ENCODE results near the gene TWSG1. TPM values are rescaled to one million over a fixed set of nuclear protein-coding genes. Genes with fewer than 3 reads are reported as not detected.

TWSG1 gene
- total and polyA plus RNA-seq, 2 of the 13 experiments (the other 11 are each of a cell fraction or from before 2014, with no cell fraction given): 6.6 to 9.4 TPM

- TF ChIP-seq ZNF644 (CRISPR knock-in tag; IDR thresholded peaks at IDR 0.05; ENCODE audit: low read depth): peak; percentile 75; the same call in 1 of the 2 replicates
- no peak for TF ChIP-seq ZNF839 (CRISPR knock-in tag; IDR thresholded peaks at IDR 0.05; ENCODE audit: borderline replicate concordance)
- TF ChIP-seq MYNN (CRISPR knock-in tag; IDR thresholded peaks at IDR 0.05; ENCODE audit: low read depth): no peak
- peak; percentile 69; the same call in 1 of the 2 replicates for TF ChIP-seq ZMYM2 (CRISPR knock-in tag; IDR thresholded peaks at IDR 0.05)
- no peak for TF ChIP-seq SALL1 (CRISPR knock-in tag; IDR thresholded peaks at IDR 0.05)
- TF ChIP-seq ZBTB38 (CRISPR knock-in tag; IDR thresholded peaks at IDR 0.05): peak; percentile 43; the same call in 1 of the 2 replicates
- 0 out of 2 replicates have a peak, but pooled peaks have one; percentile 28 for TF ChIP-seq RAD21 (CRISPR knock-in tag; IDR thresholded peaks at IDR 0.05)
- TF ChIP-seq SMC3 (IDR thresholded peaks at IDR 0.05; ENCODE audit: low read length): peak; percentile 19; the same call in 1 of the 2 replicates
- no peak for TF ChIP-seq THYN1 (CRISPR knock-in tag; IDR thresholded peaks at IDR 0.05; ENCODE audit: borderline replicate concordance, low read depth)
- no peak for TF ChIP-seq SYNCRIP (IDR thresholded peaks at IDR 0.05; ENCODE audit: insufficient read depth, low read depth, low read length)
- no peak for TF ChIP-seq POLR2G (IDR thresholded peaks at IDR 0.05; ENCODE audit: low read depth, low read length)
Observed at GRCh38 chr18:9403795-9404564, 69.4 kb downstream of the TWSG1 start (continued).

GRCh38 chr18:9404565-9405060, 70.0 kb downstream of the TWSG1 start:
- no peak overlapping the region for H3K4me2 ChIP-seq (ENCODE audit: low read depth, low read length)
- H2AFZ ChIP-seq (ENCODE audit: low read length): no peak overlapping the region
- POLR2A ChIA-PET: no interaction called here
- TF ChIP-seq MTA1 (CRISPR knock-in tag; IDR thresholded peaks at IDR 0.05; ENCODE audit: borderline replicate concordance) (no peak), MLLT10 (CRISPR knock-in tag; IDR thresholded peaks at IDR 0.05) (no peak), RXRB (CRISPR knock-in tag; IDR thresholded peaks at IDR 0.05; ENCODE audit: borderline replicate concordance) (no peak), ZNF33A (CRISPR knock-in tag; IDR thresholded peaks at IDR 0.05; ENCODE audit: borderline replicate concordance) (no peak), IRF9 (CRISPR knock-in tag; IDR thresholded peaks at IDR 0.05; ENCODE audit: borderline replicate concordance) (no peak), SP1 (IDR thresholded peaks at IDR 0.05) (no peak), SP1 (CRISPR knock-in tag; IDR thresholded peaks at IDR 0.05) (no peak), ISX (CRISPR knock-in tag; conservative IDR thresholded peaks at IDR 0.05) (no peak), ZFP82 (CRISPR knock-in tag; IDR thresholded peaks at IDR 0.05; ENCODE audit: borderline replicate concordance) (no peak), ATAD3A (CRISPR knock-in tag; IDR thresholded peaks at IDR 0.05) (no peak), ZNF816 (CRISPR knock-in tag; IDR thresholded peaks at IDR 0.05; ENCODE audit: borderline replicate concordance) (no peak), GLMP (CRISPR knock-in tag; IDR thresholded peaks at IDR 0.05; ENCODE audit: borderline replicate concordance) (no peak), POLR2AphosphoS2 (IDR thresholded peaks at IDR 0.05; ENCODE audit: low read depth, low read length) (no peak)

More at GRCh38 chr18:9404565-9405060, 70.0 kb downstream of the TWSG1 start:
- Histone ChIP-seq H3K4me3 (replicated peaks in 1 of 3; ENCODE audit: insufficient read depth in 1 of 3, low read depth in 2 of 3, low read length in 3 of 3) (no peak overlapping the region), H3K27me3 (ENCODE audit: control insufficient read depth in 1 of 2, insufficient read depth in 2 of 2, low read length in 2 of 2) (no peaks in the 10 kb centered on the region), H3K4me1 (ENCODE audit: insufficient read depth, low read length) (no peaks in the 10 kb centered on the region), H4K20me1 (ENCODE audit: insufficient read depth, low read length) (no peaks in the 10 kb centered on the region), H3K9me3 (ENCODE audit: low read length) (no peaks in the 10 kb centered on the region), H3K36me3 (replicated peaks in 1 of 2; ENCODE audit: control insufficient read depth in 1 of 2, insufficient read depth in 2 of 2, low read length in 2 of 2) (no peaks in the 10 kb centered on the region), H3K9ac (ENCODE audit: insufficient read depth, low read depth, low read length) (no peak overlapping the region), H3K27ac (ENCODE audit: extremely low read length, insufficient read depth, low read length) (no peak overlapping the region), H3K79me2 (ENCODE audit: insufficient read depth, low read length) (no peaks in the 10 kb centered on the region)
- FAIRE-seq: no peak
- WGBS (ENCODE audit: low lambda C conversion rate): 72% methylated on average over 18 of the region's 19 CpGs
- no TSS peak for BruUV-seq (replicated peaks)
- intact Hi-C loops (cut with micrococcal nuclease; ENCODE audit: unreplicated experiment): no loop called here
- CTCF ChIA-PET (ENCODE audit: low intra/inter-chr PET ratio, low total read pairs): no interaction called here
- in situ Hi-C loops (cut with HindIII; ENCODE audit: extremely low pct_ligation_motif_present, low pct_unique_long_range_greater_than_20kb): no loop called here
- ATAC-seq: no peak
- DNase-seq (ENCODE audit: low spot score): no peak

All from HepG2 (cell line).